HT-29 (cell line): Measurements from ENCODE around the gene TMCO6. TPM values are rescaled to one million over a fixed set of nuclear protein-coding genes. Genes with fewer than 3 reads are reported as not detected.

Source experiments
- DNase-seq: peaks from one replicate; pipeline ENCODE4 v3.0.0-alpha.2; 2015; ENCODE audit warnings: low spot score
- total RNA-seq: library from RNA; depleted of rRNA; stranded (reverse); fragments of >200 nt; shearing (Covaris generic); gene quantifications from 2 replicates; pipeline ENCODE4 v1.2.3, GENCODE V29; 2014; rRNA removed

The TMCO6 gene
- total RNA-seq, 1 experiment from 2014 or later, result 52.2 TPM

GRCh38 chr5:140672455-140673186, 33.4 kb downstream of the TMCO6 start:
- no peak for DNase-seq

- DNase-seq, result no peak
Measured at GRCh38 chr5:140673187-140673976, 34.1 kb downstream of the TMCO6 start, which contains the start of gene DND1. DND1 (minus strand) TSS chr5:140673576; CDS start chr5:140673542, 34 bp downstream.

- no peak for DNase-seq
Measured at GRCh38 chr5:140674211-140674610, 35.0 kb downstream of the TMCO6 start.

- DNase-seq, result no peak
Measured at GRCh38 chr5:140674629-140675028, 35.4 kb downstream of the TMCO6 start.

GRCh38 chr5:140677947-140678346, 38.7 kb downstream of the TMCO6 start:
- DNase-seq, result no peak

GRCh38 chr5:140678993-140679392, 39.7 kb downstream of the TMCO6 start:
- DNase-seq, result no peak

- DNase-seq, result no peak
Measured at GRCh38 chr5:140690376-140690932, 51.2 kb downstream of the TMCO6 start.

GRCh38 chr5:140690941-140691924, 52.0 kb downstream of the TMCO6 start, which contains the start of the genes HARS1 and HARS2:
HARS1 (minus strand) TSS chr5:140691370; CDS start chr5:140691304, 66 bp downstream.
HARS2 (plus strand) TSS chr5:140691455; CDS start chr5:140691649, 194 bp downstream.
- peak; percentile 96 for DNase-seq

GRCh38 chr5:140694276-140694675, 55.0 kb downstream of the TMCO6 start:
- no peak for DNase-seq

Other genes with a start within 250 kb of the TMCO6 start
- gene ANKHD1, start 237.6 kb upstream of the TMCO6 start, total RNA-seq, result 68.9 and 74.6 TPM in 2 replicates
- gene EIF4EBP3, start 91.8 kb upstream of the TMCO6 start, total RNA-seq, result 3.0 and 6.5 TPM in 2 replicates
- gene SRA1, start 82.0 kb upstream of the TMCO6 start, total RNA-seq, result 53.1 and 61.3 TPM in 2 replicates
- gene APBB3, start 74.9 kb upstream of the TMCO6 start, total RNA-seq, result 12.1 and 19.5 TPM in 2 replicates
- gene SLC35A4, start 74.6 kb upstream of the TMCO6 start, total RNA-seq, result 29.9 and 30.2 TPM in 2 replicates
- 8.0 and 12.2 TPM in 2 replicates for gene CD14, start 6.3 kb upstream of the TMCO6 start, total RNA-seq
- 112 and 134 TPM in 2 replicates for gene NDUFA2, start 8.2 kb downstream of the TMCO6 start, total RNA-seq
- 48.3 and 62.7 TPM in 2 replicates for gene IK, start 8.4 kb downstream of the TMCO6 start, total RNA-seq
- gene WDR55, start 25.5 kb downstream of the TMCO6 start, total RNA-seq, result 39.1 and 45.8 TPM in 2 replicates
- 2.7 and 2.9 TPM in 2 replicates for gene DND1, start 34.1 kb downstream of the TMCO6 start, total RNA-seq
- gene HARS1, start 51.9 kb downstream of the TMCO6 start, total RNA-seq, result 70.2 and 70.8 TPM in 2 replicates
- 20.4 and 24.0 TPM in 2 replicates for gene HARS2, start 52.0 kb downstream of the TMCO6 start, total RNA-seq
- gene ZMAT2, start 61.0 kb downstream of the TMCO6 start, total RNA-seq, result 26.8 and 29.3 TPM in 2 replicates
- not detected in 2 replicates for gene PCDHA1, start 146.7 kb downstream of the TMCO6 start, total RNA-seq
- 0.05 TPM in 1 of 2 replicates, not detected in the other for gene PCDHA2, start 155.4 kb downstream of the TMCO6 start, total RNA-seq
- gene PCDHA3, start 161.6 kb downstream of the TMCO6 start, total RNA-seq, result not detected in 2 replicates
- gene PCDHA4, start 167.6 kb downstream of the TMCO6 start, total RNA-seq, result not detected in 2 replicates
- gene PCDHA5, start 182.2 kb downstream of the TMCO6 start, total RNA-seq, result not detected in 2 replicates
- not detected in 2 replicates for gene PCDHA6, start 188.5 kb downstream of the TMCO6 start, total RNA-seq
- not detected in 2 replicates for gene PCDHA7, start 194.8 kb downstream of the TMCO6 start, total RNA-seq
- gene PCDHA8, start 201.7 kb downstream of the TMCO6 start, total RNA-seq, result not detected in 2 replicates
- not detected in 2 replicates for gene PCDHA9, start 208.9 kb downstream of the TMCO6 start, total RNA-seq
- gene PCDHA10, start 216.4 kb downstream of the TMCO6 start, total RNA-seq, result 0.25 TPM in 1 of 2 replicates, not detected in the other
- not detected in 2 replicates for gene PCDHA11, start 229.5 kb downstream of the TMCO6 start, total RNA-seq
- gene PCDHA12, start 235.9 kb downstream of the TMCO6 start, total RNA-seq, result 0.13 TPM in 1 of 2 replicates, not detected in the other
- gene PCDHA13, start 242.7 kb downstream of the TMCO6 start, total RNA-seq, result not detected in 2 replicates